NCI-H510A treated with DMSO at 0.1 percent for 48 hours (cell line): ENCODE results near the gene KLF9.

Experiments used
- DNase-seq: peaks from one replicate; lab custom pipeline; 2025; lab: John Stamatoyannopoulos, UW

KLF9 gene

GRCh38 chr9:70355801-70356200, 58.7 kb downstream of the KLF9 start:
- DNase-seq = no peak

GRCh38 chr9:70352802-70353201, 61.7 kb downstream of the KLF9 start:
- DNase-seq = no peak

GRCh38 chr9:70352356-70352755, 62.1 kb downstream of the KLF9 start:
- no peak for DNase-seq

GRCh38 chr9:70347046-70347445, 67.4 kb downstream of the KLF9 start:
- no peak for DNase-seq

- DNase-seq = peak; percentile 5
These were observed 73.9 kb downstream of the KLF9 start for GRCh38 chr9:70340572-70340971.
